GM23248 (cell line): ENCODE data around the gene HSD11B2. TPM values are rescaled to one million over a fixed set of nuclear protein-coding genes. Genes with fewer than 3 reads are reported as not detected.

ENCODE experiments used
- DNase-seq: peaks from one replicate; pipeline ENCODE4 v3.0.0-alpha.2; 2015
- H2AFZ ChIP-seq: fragments of 200-600 bp; sonication (generic); 2 replicates; pipeline ENCODE4 v1.6.1; 2016; ENCODE audit warnings: antibody characterized with exemption
- H3F3A ChIP-seq: fragments of 200-600 bp; sonication (generic); 2 replicates; pipeline ENCODE4 v1.6.1; 2016; ENCODE audit warnings: mild to moderate bottlenecking, antibody characterized with exemption, mixed run types; ENCODE audit not compliant: insufficient read depth
- H3K27ac ChIP-seq: fragments of 200-600 bp; sonication (generic); 2 replicates; pipeline ENCODE4 v1.5.1; 2016; ENCODE audit warnings: mild to moderate bottlenecking
- H3K27me3 ChIP-seq: fragments of 200-600 bp; sonication (generic); replicated peaks from 2 replicates; pipeline ENCODE4 v1.6.1; 2016; ENCODE audit warnings: mild to moderate bottlenecking; ENCODE audit not compliant: insufficient read depth
- H3K36me3 ChIP-seq: fragments of 200-600 bp; sonication (generic); 2 replicates; pipeline ENCODE4 v1.6.1; 2016; ENCODE audit warnings: low read depth, mild to moderate bottlenecking
- H3K4me1 ChIP-seq: fragments of 200-600 bp; sonication (generic); 2 replicates; pipeline ENCODE4 v1.6.1; 2016; ENCODE audit warnings: mild to moderate bottlenecking; ENCODE audit not compliant: insufficient read depth
- H3K4me2 ChIP-seq: fragments of 200-600 bp; sonication (generic); one replicate; pipeline ENCODE4 v1.6.1; 2016; ENCODE audit warnings: mild to moderate bottlenecking; ENCODE audit not compliant: unreplicated experiment
- H3K4me3 ChIP-seq: fragments of 200-600 bp; sonication (generic); 2 replicates; pipeline ENCODE4 v1.5.1; 2016; ENCODE audit warnings: mild to moderate bottlenecking
- H3K79me2 ChIP-seq: fragments of 200-600 bp; sonication (generic); 2 replicates; pipeline ENCODE4 v1.6.1; 2016; ENCODE audit warnings: mild to moderate bottlenecking; ENCODE audit not compliant: insufficient read depth
- H3K9ac ChIP-seq: fragments of 200-600 bp; sonication (generic); 2 replicates; pipeline ENCODE4 v1.6.1; 2016; ENCODE audit warnings: mild to moderate bottlenecking
- H3K9me2 ChIP-seq: fragments of 200-600 bp; sonication (generic); 2 replicates; pipeline ENCODE4 v1.6.1; 2016; ENCODE audit warnings: mixed run types, mild to moderate bottlenecking, moderate library complexity; ENCODE audit not compliant: insufficient read depth
- H3K9me3 ChIP-seq: fragments of 200-600 bp; sonication (generic); one replicate; pipeline ENCODE4 v1.6.1; 2017; ENCODE audit warnings: low read depth
- H4K20me1 ChIP-seq: fragments of 200-600 bp; sonication (generic); 2 replicates; pipeline ENCODE4 v1.6.0; 2016; ENCODE audit not compliant: insufficient read depth
- EZH2 ChIP-seq: fragments of 200-600 bp; sonication (generic); IDR thresholded peaks from 2 replicates; pipeline ENCODE4 v1.6.1; 2018; ENCODE audit warnings: antibody characterized with exemption, mild to moderate bottlenecking; ENCODE audit not compliant: insufficient read depth, poor library complexity, severe bottlenecking
- EZH2phosphoT487 ChIP-seq: fragments of 200-600 bp; sonication (generic); IDR thresholded peaks from 2 replicates; pipeline ENCODE4 v1.6.1; 2018; ENCODE audit warnings: antibody characterized with exemption, moderate library complexity, mild to moderate bottlenecking, low read depth; ENCODE audit not compliant: insufficient read depth
- WGBS, 2 experiments: methylation state at CpG; one replicate each; pipeline ENCODE4 v1.1.6; 2015 to 2017; ENCODE audit warnings: low lambda C conversion rate in 2 of 2, low coverage in 1 of 2; ENCODE audit errors: missing lambda C conversion rate in 2 of 2; 5-methylcytosine and 5-hydroxymethylcytosine counted together
- in situ Hi-C: fragments of 300-500 bp; cut with MboI; formaldehyde crosslinking; loops from 2 replicates; pipeline ENCODE4 v1.15.0; 2020
- polyA plus RNA-seq: library from polyadenylated mRNA; unstranded; fragments of >200 nt; fragmentation: Nextera tagmentation; extraction: Ambion mirVana; gene quantifications from 2 replicates; pipeline ENCODE4 v1.2.1, GENCODE V29; 2016
- total RNA-seq: library from RNA; depleted of rRNA; stranded (reverse); fragments of >200 nt; shearing (Covaris generic); gene quantifications from 2 replicates; pipeline ENCODE4 v1.2.3, GENCODE V29; 2014

Gene HSD11B2
- total and polyA plus RNA-seq, 2 experiments from 2014 or later, result 0.36 TPM; not detected in 1

DNA sequence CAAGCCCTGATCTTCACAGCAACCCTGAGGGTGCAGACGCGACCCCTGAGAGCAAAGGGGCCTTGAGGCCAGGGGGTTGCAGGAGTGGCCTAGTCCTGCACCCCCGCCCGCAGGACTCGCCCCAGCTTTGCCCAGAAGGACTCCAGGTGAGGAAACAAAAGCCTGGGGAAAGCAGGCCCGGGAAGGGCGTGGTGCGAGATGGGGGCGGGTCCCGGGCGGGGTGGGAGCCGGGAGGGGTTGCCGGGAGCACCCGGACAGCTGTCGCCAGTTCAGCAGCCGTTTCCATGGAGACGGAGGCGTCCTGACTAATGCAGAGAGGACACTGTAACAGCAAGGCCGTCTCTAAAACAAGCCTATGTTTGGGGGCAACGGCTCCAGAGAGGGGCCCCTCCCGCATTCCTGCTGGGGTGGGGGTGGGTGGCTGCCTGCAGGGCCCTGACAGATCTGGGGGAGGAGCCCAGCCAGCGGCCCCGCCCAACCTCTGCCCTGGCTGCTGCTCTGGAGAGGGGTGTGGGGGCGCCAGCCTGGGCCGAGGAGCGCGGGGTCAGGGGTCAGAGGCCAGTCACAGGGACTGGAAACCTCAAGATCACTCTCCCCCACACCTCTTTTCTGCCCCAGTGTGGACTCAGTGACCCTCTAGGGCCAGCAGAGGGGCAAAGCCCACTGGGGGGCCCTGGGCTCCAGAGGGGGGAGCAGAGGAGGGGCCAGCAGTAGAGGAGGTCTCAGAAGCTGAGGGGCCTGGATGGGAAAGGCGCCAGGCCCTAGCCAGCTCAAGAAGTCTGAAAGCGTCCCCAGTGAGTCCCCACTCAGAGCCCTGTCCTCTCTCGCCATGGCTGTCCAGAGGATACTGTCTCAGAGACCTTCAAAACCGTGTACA is 34.5 kb upstream of the HSD11B2 start:
- no peaks in the 10 kb centered on the region for H4K20me1 ChIP-seq
- 22 to 35% methylated on average over 17 to 28 of the region's 31 CpGs for WGBS, 2 experiments
- no peaks in the 10 kb centered on the region for H3K27me3 ChIP-seq
- H3K9ac ChIP-seq, result peak overlapping the region; percentile 65
- peak overlapping the region; percentile 1 for H3K4me2 ChIP-seq
- no peaks in the 10 kb centered on the region for H3F3A ChIP-seq
- H3K4me3 ChIP-seq, result no peak overlapping the region
- TF ChIP-seq EZH2phosphoT487 (no peak), EZH2 (no peak)
- no peak overlapping the region for H3K27ac ChIP-seq
- H3K4me1 ChIP-seq, result peaks cover 6% of the 10 kb centered on the region; the same call in 1 of the 2 replicates
- no peaks in the 10 kb centered on the region for H3K9me3 ChIP-seq
- no peaks in the 10 kb centered on the region for H3K9me2 ChIP-seq
- H3K36me3 ChIP-seq, result no peaks in the 10 kb centered on the region
- in situ Hi-C loops, result no loop called here
- no peaks in the 10 kb centered on the region for H3K79me2 ChIP-seq
- no peak overlapping the region for H2AFZ ChIP-seq
- peak; percentile 93 for DNase-seq

DNA sequence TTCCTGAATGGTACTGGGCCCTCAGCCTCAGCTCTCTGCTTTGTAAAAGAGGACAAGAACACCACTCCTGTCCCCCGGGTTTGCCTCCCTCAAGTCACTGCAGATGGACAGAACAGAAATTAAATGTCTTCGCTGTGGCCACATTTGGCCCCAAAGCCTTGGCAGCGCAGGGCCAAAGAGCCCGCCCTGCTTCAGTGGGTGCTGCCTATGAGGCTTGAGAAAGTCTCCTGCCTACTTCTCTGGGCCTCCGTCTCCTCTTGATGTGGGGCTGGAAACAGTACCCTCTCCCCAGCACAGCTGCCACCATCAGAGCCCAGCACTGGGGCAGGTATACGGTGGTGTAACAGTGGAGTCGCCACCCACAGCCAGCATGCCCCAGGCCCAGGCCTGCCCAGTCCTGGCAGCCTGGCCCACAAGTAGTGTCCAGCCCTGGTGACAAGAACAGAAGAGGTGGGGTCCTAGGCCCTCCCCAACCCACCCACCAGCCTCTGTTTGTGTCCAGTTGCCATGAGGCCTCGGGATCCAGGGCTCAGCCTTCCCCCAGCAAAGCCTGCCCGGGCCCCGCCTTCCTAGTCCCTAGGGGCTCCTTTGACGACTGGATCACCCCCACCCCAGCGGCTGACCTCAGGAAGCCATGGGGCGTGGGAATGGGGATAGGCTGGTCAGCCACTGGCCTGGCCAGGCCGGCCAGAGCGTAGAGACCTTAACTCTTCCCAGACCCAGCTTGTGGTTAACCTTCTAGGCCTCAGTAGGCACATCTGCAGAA is 33.7 kb upstream of the HSD11B2 start:
- DNase-seq, result no peak
- H3K9ac ChIP-seq, result peak overlapping the region; percentile 65; the same call in 1 of the 2 replicates
- no peaks in the 10 kb centered on the region for H3K79me2 ChIP-seq
- H4K20me1 ChIP-seq, result no peaks in the 10 kb centered on the region
- TF ChIP-seq EZH2 (no peak), EZH2phosphoT487 (no peak)
- H3K9me3 ChIP-seq, result no peaks in the 10 kb centered on the region
- H3F3A ChIP-seq, result no peaks in the 10 kb centered on the region
- H3K4me2 ChIP-seq, result no peak overlapping the region
- H2AFZ ChIP-seq, result no peak overlapping the region
- no peak overlapping the region for H3K27ac ChIP-seq
- WGBS, 2 experiments, result 62% methylated on average over 15 of the region's 15 CpGs
- no peak overlapping the region for H3K4me3 ChIP-seq
- no peaks in the 10 kb centered on the region for H3K36me3 ChIP-seq
- H3K9me2 ChIP-seq, result no peaks in the 10 kb centered on the region
- in situ Hi-C loops, result no loop called here
- H3K27me3 ChIP-seq, result no peaks in the 10 kb centered on the region
- H3K4me1 ChIP-seq, result peaks cover 6% of the 10 kb centered on the region; the same call in 1 of the 2 replicates

DNA sequence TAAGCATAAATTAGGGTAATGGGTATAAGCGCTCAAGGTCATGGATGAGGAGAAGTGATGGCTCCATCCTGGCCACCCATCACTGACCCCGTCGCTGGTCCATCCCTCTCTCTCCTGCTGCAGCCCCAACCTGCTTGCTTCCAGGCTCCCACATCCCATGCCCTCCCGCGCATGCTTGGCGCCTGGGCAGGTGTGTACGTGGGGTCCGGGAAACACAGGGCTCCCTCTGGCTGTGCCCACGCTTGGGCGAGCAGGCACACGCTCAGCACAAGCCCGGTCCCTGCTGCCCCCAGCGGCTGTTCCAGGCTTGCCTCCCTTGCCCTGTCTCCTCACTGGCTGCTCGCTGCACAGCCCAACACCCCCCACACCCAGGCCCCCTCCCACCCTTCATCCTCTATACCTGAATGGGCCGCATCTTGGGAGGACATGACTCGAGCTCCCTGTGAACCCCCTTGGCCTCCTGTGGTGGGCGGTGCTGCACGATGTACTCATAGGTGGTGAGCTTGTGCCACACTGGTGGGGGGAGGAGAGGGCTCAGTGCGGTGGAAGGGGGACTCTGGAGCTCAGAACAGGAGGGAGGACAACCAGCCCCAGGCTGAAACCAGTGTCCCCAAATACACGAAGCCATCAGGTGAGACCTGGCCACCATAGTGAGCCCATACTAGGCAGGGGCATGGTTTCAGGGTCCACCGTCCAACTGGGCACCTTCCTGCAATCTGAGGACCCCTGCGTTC is 32.9 kb upstream of the HSD11B2 start:
- 69 to 84% methylated on average over 17 to 22 of the region's 22 CpGs for WGBS, 2 experiments
- no peak for TF ChIP-seq EZH2phosphoT487
- TF ChIP-seq EZH2, result no peak
- Histone ChIP-seq H3K9ac (no peak overlapping the region), H3K9me2 (no peaks in the 10 kb centered on the region), H3K36me3 (no peaks in the 10 kb centered on the region), H3K4me3 (no peak overlapping the region), H3K79me2 (no peaks in the 10 kb centered on the region), H3K9me3 (no peaks in the 10 kb centered on the region), H3K4me2 (no peak overlapping the region), H4K20me1 (no peaks in the 10 kb centered on the region), H3K4me1 (peaks cover 6% of the 10 kb centered on the region; the same call in 1 of the 2 replicates), H2AFZ (no peak overlapping the region), H3F3A (no peaks in the 10 kb centered on the region), H3K27ac (no peak overlapping the region), H3K27me3 (no peaks in the 10 kb centered on the region)
- no peak for DNase-seq
- in situ Hi-C loops, result no loop called here
